ENCODE data around the gene DFFA. TPM values are rescaled to one million over a fixed set of nuclear protein-coding genes. Genes with fewer than 3 reads are reported as not detected.
"Not testable (repeated sequence)": the region's sequence is repeated elsewhere in the genome, so short reads cannot be mapped to it uniquely, and the experiment has no call there.

DFFA gene
- total RNA-seq, 1 experiment from 2014 or later: 49.7 TPM

DNA sequence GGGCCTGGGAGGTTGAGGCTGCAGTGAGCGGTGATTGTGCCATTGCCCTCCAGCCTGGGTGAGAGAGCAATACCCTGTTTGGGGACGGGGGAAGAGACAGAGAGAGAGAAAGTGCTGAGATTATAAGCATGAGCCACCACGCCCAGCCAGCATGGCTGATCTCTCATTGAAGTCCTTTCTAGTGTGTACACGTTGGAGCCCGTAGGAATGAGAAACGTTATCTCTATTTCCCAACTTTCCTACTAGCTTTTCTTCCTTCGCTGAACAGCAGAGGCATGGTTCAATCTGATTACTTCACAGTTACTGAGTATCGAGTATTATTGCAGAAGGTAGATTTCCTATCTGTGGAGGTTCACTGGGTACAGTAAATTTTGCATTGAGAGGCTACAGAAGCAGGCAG, 7.0 kb upstream of the DFFA start:
- intact Hi-C loops (cut with micrococcal nuclease; ENCODE audit: unreplicated experiment): no loop called here
- Histone ChIP-seq H3K4me3 (ENCODE audit: low read depth, low read length, poor library complexity, severe bottlenecking) (no peak overlapping the region), H3K36me3 (ENCODE audit: insufficient read depth, low read length, poor library complexity, severe bottlenecking) (no peaks in the 10 kb centered on the region), H3K27ac (ENCODE audit: low read depth, low read length, poor library complexity, severe bottlenecking) (no peak overlapping the region), H3K4me1 (ENCODE audit: insufficient read depth, low read length, poor library complexity, severe bottlenecking) (no peaks in the 10 kb centered on the region), H3K27me3 (replicated peaks; ENCODE audit: insufficient read depth, low read depth, low read length, poor library complexity) (no peaks in the 10 kb centered on the region), H3K9me3 (ENCODE audit: low read depth, low read length, poor library complexity, severe bottlenecking) (no peaks in the 10 kb centered on the region)
- no peak for TF ChIP-seq EZH2 (IDR thresholded peaks at IDR 0.05; ENCODE audit: borderline replicate concordance, low read depth, low read length, poor library complexity, severe bottlenecking)
- TF ChIP-seq, protein P1, sequence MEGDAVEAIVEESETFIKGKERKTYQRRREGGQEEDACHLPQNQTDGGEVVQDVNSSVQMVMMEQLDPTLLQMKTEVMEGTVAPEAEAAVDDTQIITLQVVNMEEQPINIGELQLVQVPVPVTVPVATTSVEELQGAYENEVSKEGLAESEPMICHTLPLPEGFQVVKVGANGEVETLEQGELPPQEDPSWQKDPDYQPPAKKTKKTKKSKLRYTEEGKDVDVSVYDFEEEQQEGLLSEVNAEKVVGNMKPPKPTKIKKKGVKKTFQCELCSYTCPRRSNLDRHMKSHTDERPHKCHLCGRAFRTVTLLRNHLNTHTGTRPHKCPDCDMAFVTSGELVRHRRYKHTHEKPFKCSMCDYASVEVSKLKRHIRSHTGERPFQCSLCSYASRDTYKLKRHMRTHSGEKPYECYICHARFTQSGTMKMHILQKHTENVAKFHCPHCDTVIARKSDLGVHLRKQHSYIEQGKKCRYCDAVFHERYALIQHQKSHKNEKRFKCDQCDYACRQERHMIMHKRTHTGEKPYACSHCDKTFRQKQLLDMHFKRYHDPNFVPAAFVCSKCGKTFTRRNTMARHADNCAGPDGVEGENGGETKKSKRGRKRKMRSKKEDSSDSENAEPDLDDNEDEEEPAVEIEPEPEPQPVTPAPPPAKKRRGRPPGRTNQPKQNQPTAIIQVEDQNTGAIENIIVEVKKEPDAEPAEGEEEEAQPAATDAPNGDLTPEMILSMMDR (conservative IDR thresholded peaks at IDR 0.05; ENCODE audit: low read depth, low read length): no peak
- POLR2A ChIA-PET (ENCODE audit: low non-redundant PET): no interaction called here
- no peak for DNase-seq (ENCODE audit: low spot score)
- BruUV-seq (replicated peaks): no TSS peak
- CTCF ChIA-PET: no interaction called here

- no peak for DNase-seq (ENCODE audit: low spot score)
- no TSS peak for BruUV-seq (replicated peaks)
- peak overlapping the region; percentile 34 for H3K27ac ChIP-seq (ENCODE audit: low read depth, low read length, poor library complexity, severe bottlenecking)
- intact Hi-C loops (cut with micrococcal nuclease; ENCODE audit: unreplicated experiment): no loop called here
- H3K36me3 ChIP-seq (ENCODE audit: insufficient read depth, low read length, poor library complexity, severe bottlenecking): no peaks in the 10 kb centered on the region
- peaks cover 4% of the 10 kb centered on the region for H3K4me1 ChIP-seq (ENCODE audit: insufficient read depth, low read length, poor library complexity, severe bottlenecking)
- ChIA-PET POLR2A (ENCODE audit: low non-redundant PET) (no interaction called here), CTCF (no interaction called here)
- no peaks in the 10 kb centered on the region for H3K9me3 ChIP-seq (ENCODE audit: low read depth, low read length, poor library complexity, severe bottlenecking)
- TF ChIP-seq, protein P1 (conservative IDR thresholded peaks at IDR 0.05; ENCODE audit: low read depth, low read length): no peak
- TF ChIP-seq EZH2 (IDR thresholded peaks at IDR 0.05; ENCODE audit: borderline replicate concordance, low read depth, low read length, poor library complexity, severe bottlenecking): no peak
- peak overlapping the region; percentile 81 for H3K4me3 ChIP-seq (ENCODE audit: low read depth, low read length, poor library complexity, severe bottlenecking)
- H3K27me3 ChIP-seq (replicated peaks; ENCODE audit: insufficient read depth, low read depth, low read length, poor library complexity): no peaks in the 10 kb centered on the region
Observed at GRCh38 chr1:10475510-10475909, 3.2 kb upstream of the DFFA start.

DNA sequence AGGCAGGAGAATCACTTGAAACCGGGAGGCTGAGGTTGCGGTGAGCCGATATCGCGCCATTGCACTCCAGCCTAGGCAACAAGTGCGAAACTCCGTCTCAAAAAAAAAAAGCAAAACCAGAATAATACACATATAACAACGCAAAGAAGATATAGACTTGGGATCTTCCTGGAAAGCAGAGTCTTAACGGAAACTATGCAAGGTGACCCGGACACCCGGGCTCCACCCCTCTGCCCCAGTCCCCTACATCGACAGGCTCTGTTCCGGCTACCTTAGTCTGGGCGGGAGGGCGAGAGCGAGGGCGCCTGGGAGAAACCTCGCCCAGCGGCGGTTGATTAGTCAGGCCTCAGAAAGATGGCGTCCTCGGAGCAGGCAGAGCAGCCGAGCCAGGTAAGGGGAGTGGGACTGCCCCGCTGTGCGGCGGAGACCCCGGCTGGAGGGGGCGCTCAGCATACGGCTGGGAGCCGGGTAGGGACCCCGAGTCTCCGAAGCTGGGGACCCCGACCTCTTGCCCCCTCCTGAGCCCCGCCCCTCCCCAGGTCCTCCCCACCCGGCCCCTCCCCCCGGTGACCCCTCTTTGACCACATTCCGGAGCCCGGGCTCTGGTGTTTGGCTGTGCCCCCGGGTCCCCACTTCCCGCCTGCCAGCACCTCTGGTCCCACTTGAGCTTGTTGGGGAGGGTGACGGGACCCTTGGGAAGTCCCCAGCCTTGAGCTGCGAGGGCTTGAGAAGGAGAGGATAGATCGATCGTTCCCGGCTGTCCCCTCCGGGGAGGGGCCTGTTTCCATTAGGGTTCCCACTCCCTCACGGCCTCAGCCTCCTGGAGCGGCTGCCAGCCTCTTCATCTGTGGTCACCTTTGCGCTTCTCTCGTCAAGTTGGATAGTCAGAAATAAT, 2.5 kb upstream of the DFFA start, which contains the start of gene PEX14:
Gene PEX14, plus strand, starts transcription at position 338 of the 895 bp plus-strand sequence. Its CDS starts 17 bp downstream, at position 355.
- intact Hi-C loops (cut with micrococcal nuclease; ENCODE audit: unreplicated experiment): loop anchor here (5.0 kb wide), 1 partner anchor 43 kb away; the partner anchor contains the start of gene CENPS
- POLR2A ChIA-PET (ENCODE audit: low non-redundant PET): no interaction called here
- Histone ChIP-seq H3K4me1 (ENCODE audit: insufficient read depth, low read length, poor library complexity, severe bottlenecking) (peaks cover 4% of the 10 kb centered on the region), H3K4me3 (ENCODE audit: low read depth, low read length, poor library complexity, severe bottlenecking) (peak within 1 kb of the TSS; percentile 81), H3K27ac (ENCODE audit: low read depth, low read length, poor library complexity, severe bottlenecking) (peak within 1 kb of the TSS; percentile 34), H3K27me3 (replicated peaks; ENCODE audit: insufficient read depth, low read depth, low read length, poor library complexity) (no peaks in the 10 kb centered on the region), H3K9me3 (ENCODE audit: low read depth, low read length, poor library complexity, severe bottlenecking) (no peaks in the 10 kb centered on the region), H3K36me3 (ENCODE audit: insufficient read depth, low read length, poor library complexity, severe bottlenecking) (no peaks in the 10 kb centered on the region)
- DNase-seq (ENCODE audit: low spot score): peak; percentile 95
- TF ChIP-seq, protein P1 (conservative IDR thresholded peaks at IDR 0.05; ENCODE audit: low read depth, low read length): no peak
- TF ChIP-seq EZH2 (IDR thresholded peaks at IDR 0.05; ENCODE audit: borderline replicate concordance, low read depth, low read length, poor library complexity, severe bottlenecking): no peak
- CTCF ChIA-PET: no interaction called here
- BruUV-seq (replicated peaks): no TSS peak

DNA sequence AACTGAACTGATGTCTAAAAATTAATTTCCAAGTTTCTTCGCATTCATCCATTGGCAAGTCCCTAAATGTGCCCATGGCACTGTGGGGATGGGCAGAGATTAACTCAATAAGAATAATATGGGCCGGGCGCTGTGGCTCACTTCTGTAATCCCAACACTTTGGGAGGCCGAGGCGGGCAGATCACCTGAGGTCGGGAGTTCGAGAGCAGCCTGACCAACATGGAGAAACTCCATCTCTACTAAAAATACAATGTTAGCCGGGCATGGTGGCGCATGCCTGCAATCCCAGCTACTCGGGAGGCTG, 1.9 kb upstream of the DFFA start:
- intact Hi-C loops (cut with micrococcal nuclease; ENCODE audit: unreplicated experiment): loop anchor here (5.0 kb wide), 1 partner anchor 42 kb away; the partner anchor contains the start of gene CENPS
- POLR2A ChIA-PET (ENCODE audit: low non-redundant PET); BruUV-seq (replicated peaks); DNase-seq (ENCODE audit: low spot score); H3K9me3 ChIP-seq (ENCODE audit: low read depth, low read length, poor library complexity, severe bottlenecking); H3K36me3 ChIP-seq (ENCODE audit: insufficient read depth, low read length, poor library complexity, severe bottlenecking); H3K4me1 ChIP-seq (ENCODE audit: insufficient read depth, low read length, poor library complexity, severe bottlenecking); CTCF ChIA-PET; H3K27me3 ChIP-seq (replicated peaks; ENCODE audit: insufficient read depth, low read depth, low read length, poor library complexity): not testable (repeated sequence)
- Histone ChIP-seq H3K27ac (ENCODE audit: low read depth, low read length, poor library complexity, severe bottlenecking) (peak overlapping the region; percentile 34), H3K4me3 (ENCODE audit: low read depth, low read length, poor library complexity, severe bottlenecking) (peak overlapping the region; percentile 81)
